Duodenal mucosa (tissue), 2 donors: ENCODE results near the gene SURF2.

Experiments
- H3K27ac ChIP-seq: one replicate; pipeline ENCODE4 v1.7.0; 2013; ENCODE audit warnings: low read depth, low read length
- H3K27me3 ChIP-seq, 2 donors: one replicate each; pipeline ENCODE4 v1.7.0; 2013; ENCODE audit warnings: low read length in 2 of 2, control low read depth in 1 of 2; ENCODE audit not compliant: insufficient read depth in 2 of 2, control insufficient read depth in 1 of 2
- H3K36me3 ChIP-seq, 2 donors: one replicate each; pipeline ENCODE4 v1.7.0; 2013; ENCODE audit warnings: low read length in 2 of 2, control low read depth in 1 of 2; ENCODE audit not compliant: insufficient read depth in 2 of 2, control insufficient read depth in 1 of 2
- H3K4me1 ChIP-seq, 2 donors: one replicate each; pipeline ENCODE4 v1.7.0; 2013; ENCODE audit warnings: low read length in 2 of 2, control low read depth in 1 of 2; ENCODE audit not compliant: insufficient read depth in 2 of 2, control insufficient read depth in 1 of 2
- H3K4me3 ChIP-seq, 2 donors: one replicate each; pipeline ENCODE4 v1.7.0; 2013; ENCODE audit warnings: low read length in 2 of 2, low read depth in 1 of 2
- H3K9ac ChIP-seq, 2 donors: one replicate each; pipeline ENCODE4 v1.7.0; 2013; ENCODE audit warnings: low read length in 2 of 2, low read depth in 1 of 2
- H3K9me3 ChIP-seq, 2 donors: one replicate each; pipeline ENCODE4 v1.7.0; 2013; ENCODE audit warnings: low read length in 2 of 2, control low read depth in 1 of 2; ENCODE audit not compliant: control insufficient read depth in 1 of 2

Gene SURF2

GRCh38 chr9:133335924-133336811 lies 20.2 kb upstream of the SURF2 start, which contains the start of gene SURF6:
SURF6 (minus strand) TSS chr9:133336188; CDS start chr9:133336132, 56 bp downstream.
- Histone ChIP-seq H3K27me3 (no peaks in the 10 kb centered on the region), H3K9me3 (no peaks in the 10 kb centered on the region), H3K4me1 (peaks cover 27 to 43% of the 10 kb centered on the region in 2 donors), H3K4me3 (peak within 1 kb of the TSS; percentile 85 to 97), H3K27ac (peak within 1 kb of the TSS; percentile 50), H3K9ac (peak within 1 kb of the TSS; percentile 79 to 81), H3K36me3 (peaks cover 35 to 55% of the 10 kb centered on the region in 2 donors)

- no peak overlapping the region for H3K27ac ChIP-seq
Measured at GRCh38 chr9:133339641-133340040, 16.7 kb upstream of the SURF2 start.

GRCh38 chr9:133340256-133340655 lies 16.1 kb upstream of the SURF2 start:
- Histone ChIP-seq H3K36me3 (peaks cover 27 to 63% of the 10 kb centered on the region in 2 donors), H3K9ac (no peak overlapping the region), H3K9me3 (no peaks in the 10 kb centered on the region), H3K27ac (no peak overlapping the region), H3K4me1 (peaks cover 5 to 27% of the 10 kb centered on the region in 2 donors), H3K4me3 (peak overlapping the region in 1 of 2 donors; percentile 10), H3K27me3 (no peaks in the 10 kb centered on the region)

More at GRCh38 chr9:133339641-133340040, 16.7 kb upstream of the SURF2 start:
- peaks cover 11 to 33% of the 10 kb centered on the region in 2 donors for H3K4me1 ChIP-seq
- H3K9ac ChIP-seq: no peak overlapping the region
- H3K9me3 ChIP-seq: no peaks in the 10 kb centered on the region
- peaks cover 24 to 59% of the 10 kb centered on the region in 2 donors for H3K36me3 ChIP-seq
- no peak overlapping the region for H3K4me3 ChIP-seq
- H3K27me3 ChIP-seq: no peaks in the 10 kb centered on the region

- H3K4me1 ChIP-seq: peaks cover 7 to 27% of the 10 kb centered on the region in 2 donors
- no peak overlapping the region for H3K4me3 ChIP-seq
- H3K36me3 ChIP-seq: peaks cover 27 to 70% of the 10 kb centered on the region in 2 donors
- no peaks in the 10 kb centered on the region for H3K27me3 ChIP-seq
- H3K9me3 ChIP-seq: no peaks in the 10 kb centered on the region
- no peak overlapping the region for H3K27ac ChIP-seq
- no peak overlapping the region for H3K9ac ChIP-seq
Measured at GRCh38 chr9:133340916-133341315, 15.4 kb upstream of the SURF2 start.

GRCh38 chr9:133341369-133342068 lies 14.8 kb upstream of the SURF2 start:
- Histone ChIP-seq H3K4me3 (no peak overlapping the region), H3K9me3 (no peaks in the 10 kb centered on the region), H3K4me1 (peaks cover 10 to 29% of the 10 kb centered on the region in 2 donors), H3K9ac (no peak overlapping the region), H3K27me3 (no peaks in the 10 kb centered on the region), H3K36me3 (peaks cover 27 to 72% of the 10 kb centered on the region in 2 donors), H3K27ac (no peak overlapping the region)

GRCh38 chr9:133342069-133342406 lies 14.3 kb upstream of the SURF2 start:
- H3K4me1 ChIP-seq: peaks cover 13 to 32% of the 10 kb centered on the region in 2 donors
- H3K9ac ChIP-seq: no peak overlapping the region
- H3K36me3 ChIP-seq: peaks cover 27 to 72% of the 10 kb centered on the region in 2 donors
- no peaks in the 10 kb centered on the region for H3K27me3 ChIP-seq
- H3K9me3 ChIP-seq: no peaks in the 10 kb centered on the region
- H3K4me3 ChIP-seq: no peak overlapping the region
- no peak overlapping the region for H3K27ac ChIP-seq

GRCh38 chr9:133342570-133342969 lies 13.8 kb upstream of the SURF2 start:
- Histone ChIP-seq H3K4me1 (peaks cover 13 to 33% of the 10 kb centered on the region in 2 donors), H3K27me3 (no peaks in the 10 kb centered on the region), H3K9ac (no peak overlapping the region), H3K9me3 (no peaks in the 10 kb centered on the region), H3K4me3 (no peak overlapping the region), H3K36me3 (peaks cover 27 to 72% of the 10 kb centered on the region in 2 donors), H3K27ac (no peak overlapping the region)

GRCh38 chr9:133344071-133344470 lies 12.3 kb upstream of the SURF2 start:
- Histone ChIP-seq H3K4me1 (peaks cover 14 to 38% of the 10 kb centered on the region in 2 donors), H3K9ac (no peak overlapping the region), H3K27me3 (no peaks in the 10 kb centered on the region), H3K36me3 (peaks cover 27 to 70% of the 10 kb centered on the region in 2 donors), H3K27ac (no peak overlapping the region), H3K4me3 (no peak overlapping the region), H3K9me3 (no peaks in the 10 kb centered on the region)

GRCh38 chr9:133344979-133345378 lies 11.4 kb upstream of the SURF2 start:
- Histone ChIP-seq H3K9ac (no peak overlapping the region), H3K9me3 (no peaks in the 10 kb centered on the region), H3K36me3 (peaks cover 23 to 71% of the 10 kb centered on the region in 2 donors), H3K4me1 (peaks cover 24 to 38% of the 10 kb centered on the region in 2 donors), H3K27ac (no peak overlapping the region), H3K27me3 (no peaks in the 10 kb centered on the region), H3K4me3 (no peak overlapping the region)

- no peak overlapping the region for H3K27ac ChIP-seq
- H3K4me1 ChIP-seq: peaks cover 25 to 34% of the 10 kb centered on the region in 2 donors
- no peaks in the 10 kb centered on the region for H3K9me3 ChIP-seq
- H3K36me3 ChIP-seq: peaks cover 27 to 71% of the 10 kb centered on the region in 2 donors
- H3K27me3 ChIP-seq: no peaks in the 10 kb centered on the region
- no peak overlapping the region for H3K9ac ChIP-seq
- H3K4me3 ChIP-seq: no peak overlapping the region
Measured at GRCh38 chr9:133345596-133345995, 10.8 kb upstream of the SURF2 start.
